SK-N-SH (cell line): ENCODE data around the gene AKT3. TPM values are rescaled to one million over a fixed set of nuclear protein-coding genes. Genes with fewer than 3 reads are reported as not detected.

ENCODE experiments used
- CTCF ChIA-PET: fragments of 300-600, 350-600 bp; formaldehyde crosslinking; extraction: SDS; loops from one replicate; lab custom pipeline; 2021; lab: Yijun Ruan, JAX
- POLR2A ChIA-PET: fragments of 350-600 bp; sonication (Branson Sonifier 250); formaldehyde crosslinking; extraction: SDS; loops from one replicate; lab custom pipeline; 2020; ENCODE audit warnings: antibody characterized with exemption, inconsistent platforms; lab: Yijun Ruan, JAX
- DNase-seq: peaks from one replicate; pipeline ENCODE4 v3.0.0; 2012
- H2AFZ ChIP-seq: fragments of 200-600 bp; sonication (generic); 2 replicates; pipeline ENCODE4 v1.8.1; 2016; ENCODE audit warnings: antibody characterized with exemption, mild to moderate bottlenecking, low read depth
- H3F3A ChIP-seq: fragments of 200-600 bp; sonication (generic); replicated peaks from 2 replicates; pipeline ENCODE3; 2016; ENCODE audit warnings: antibody characterized with exemption, mild to moderate bottlenecking; ENCODE audit not compliant: insufficient read depth
- H3K27ac ChIP-seq, 2 experiments: fragments of 200-500 bp in 1 of 2; fragments of 200-600 bp in 1 of 2; sonication (Bioruptor generic) in 1 of 2; sonication (generic), shearing (Covaris generic) in 1 of 2; 2 replicates each; pipeline versions ENCODE4 v1.5.1 to v1.6.1; 2014 to 2016; ENCODE audit warnings: low read depth in 2 of 2, inconsistent platforms in 1 of 2, low read length in 1 of 2, mild to moderate bottlenecking in 1 of 2, mixed read lengths in 1 of 2
- H3K27me3 ChIP-seq: fragments of 200-600 bp; sonication (generic), shearing (Covaris generic); 2 replicates; pipeline ENCODE4 v1.6.1; 2016; ENCODE audit warnings: mixed run types; ENCODE audit not compliant: insufficient read depth
- H3K36me3 ChIP-seq, 2 experiments: fragments of 200-500 bp in 1 of 2; fragments of 200-600 bp in 1 of 2; sonication (Bioruptor generic) in 1 of 2; sonication (generic) in 1 of 2; replicated peaks in 1 of 2; 2 replicates each; pipeline versions ENCODE3 to v1.5.1; 2014 to 2016; ENCODE audit warnings: low read length in 1 of 2, mild to moderate bottlenecking in 1 of 2; ENCODE audit not compliant: insufficient read depth in 2 of 2, control insufficient read depth in 1 of 2
- H3K4me1 ChIP-seq, 2 experiments: fragments of 200-500 bp in 1 of 2; fragments of 200-600 bp in 1 of 2; sonication (Bioruptor generic) in 1 of 2; sonication (generic), shearing (Covaris generic) in 1 of 2; 2 replicates each; pipeline versions ENCODE4 v1.5.1 to v1.6.1; 2014 to 2016; ENCODE audit warnings: low read depth in 1 of 2, low read length in 1 of 2, mixed run types in 1 of 2; ENCODE audit not compliant: insufficient read depth in 2 of 2, control insufficient read depth in 1 of 2
- H3K4me2 ChIP-seq: fragments of 200-600 bp; sonication (generic), shearing (Covaris generic); 2 replicates; pipeline ENCODE4 v1.6.1; 2017; ENCODE audit warnings: mixed run types
- H3K4me3 ChIP-seq, 2 experiments: fragments of 200-500 bp in 1 of 2; fragments of 200-600 bp in 1 of 2; sonication (Bioruptor generic) in 1 of 2; sonication (generic), shearing (Covaris generic) in 1 of 2; 2 replicates each; pipeline versions ENCODE4 v1.5.1 to v1.8.1; 2014 to 2016; ENCODE audit warnings: low read depth in 2 of 2, inconsistent platforms in 1 of 2, low read length in 1 of 2, mild to moderate bottlenecking in 1 of 2, mixed read lengths in 1 of 2, moderate library complexity in 1 of 2
- H3K79me2 ChIP-seq: fragments of 200-600 bp; sonication (generic); 2 replicates; pipeline ENCODE4 v1.8.1; 2017; ENCODE audit warnings: mild to moderate bottlenecking; ENCODE audit not compliant: insufficient read depth
- H3K9ac ChIP-seq: fragments of 200-600 bp; sonication (generic); 2 replicates; pipeline ENCODE4 v1.6.1; 2017; ENCODE audit warnings: mixed run types
- H3K9me2 ChIP-seq: fragments of 200-600 bp; sonication (generic); 2 replicates; pipeline ENCODE4 v1.6.1; 2017; ENCODE audit warnings: mixed run types
- H3K9me3 ChIP-seq: fragments of 200-600 bp; sonication (generic); 2 replicates; pipeline ENCODE4 v1.6.1; 2017; ENCODE audit warnings: mixed run types, mild to moderate bottlenecking, moderate library complexity
- H4K20me1 ChIP-seq: fragments of 200-600 bp; sonication (generic); 2 replicates; pipeline ENCODE4 v1.6.1; 2017; ENCODE audit warnings: mild to moderate bottlenecking, mixed run types; ENCODE audit not compliant: insufficient read depth
- CHD2 ChIP-seq: fragments of 150-350 bp; IDR thresholded peaks from 2 replicates; pipeline ENCODE4 v1.6.1; 2018; ENCODE audit warnings: low read length; ENCODE audit not compliant: partially characterized antibody
- ELF1 ChIP-seq: IDR thresholded peaks from 2 replicates; pipeline ENCODE4 v1.4.0; 2012
- EP300 ChIP-seq, 2 experiments: IDR thresholded peaks; 2 replicates each; pipeline versions ENCODE4 v1.4.0 to v1.6.1; 2012; ENCODE audit warnings: borderline replicate concordance in 1 of 2, low read depth in 1 of 2, low read length in 1 of 2
- FOSL2 ChIP-seq: IDR thresholded peaks from 2 replicates; pipeline ENCODE4 v1.4.0; 2012; ENCODE audit warnings: low read depth, mild to moderate bottlenecking, moderate library complexity, borderline replicate concordance
- FOXJ3 ChIP-seq: sonication (generic); formaldehyde crosslinking; IDR thresholded peaks from 2 replicates; pipeline ENCODE4 v1.5.1; 2020; ENCODE audit warnings: mild to moderate bottlenecking, missing genetic modification reagents
- GATA2 ChIP-seq: sonication (generic); formaldehyde crosslinking; IDR thresholded peaks from 2 replicates; pipeline ENCODE4 v1.5.0; 2020; ENCODE audit warnings: mild to moderate bottlenecking, missing genetic modification reagents
- JUND ChIP-seq: IDR thresholded peaks from 2 replicates; pipeline ENCODE4 v1.4.0; 2012
- MAX ChIP-seq: IDR thresholded peaks from 2 replicates; pipeline ENCODE4 v1.4.0; 2012; ENCODE audit warnings: low read depth
- MEF2A ChIP-seq: IDR thresholded peaks from 2 replicates; pipeline ENCODE4 v1.4.0; 2012; ENCODE audit warnings: low read depth, borderline replicate concordance
- MXI1 ChIP-seq: IDR thresholded peaks from 2 replicates; pipeline ENCODE4 v1.6.1; 2012; ENCODE audit warnings: mild to moderate bottlenecking, low read depth, low read length, improper control_type of control experiment
- NFIC ChIP-seq: IDR thresholded peaks from 2 replicates; pipeline ENCODE4 v1.4.0; 2012; ENCODE audit warnings: borderline replicate concordance
- NRF1 ChIP-seq: IDR thresholded peaks from 2 replicates; pipeline ENCODE4 v1.6.1; 2012; ENCODE audit warnings: low read depth, mild to moderate bottlenecking, low read length
- PBX3 ChIP-seq: IDR thresholded peaks from 2 replicates; pipeline ENCODE4; 2012
- RXRA ChIP-seq: IDR thresholded peaks from 2 replicates; pipeline ENCODE4 v1.4.0; 2012; ENCODE audit warnings: low read depth, mild to moderate bottlenecking, borderline replicate concordance
- SIN3A ChIP-seq: IDR thresholded peaks from 2 replicates; pipeline ENCODE4 v1.6.1; 2012; ENCODE audit warnings: low read depth, mild to moderate bottlenecking, low read length, moderate library complexity, borderline replicate concordance
- TAF1 ChIP-seq: IDR thresholded peaks from 2 replicates; pipeline ENCODE4 v1.6.1; 2012; ENCODE audit warnings: low read depth, mild to moderate bottlenecking, low read length, moderate library complexity, borderline replicate concordance
- TCF12 ChIP-seq: IDR thresholded peaks from 2 replicates; pipeline ENCODE4 v1.4.0; 2012
- TEAD4 ChIP-seq: IDR thresholded peaks from 2 replicates; pipeline ENCODE4 v1.4.0; 2012; ENCODE audit warnings: mild to moderate bottlenecking, borderline replicate concordance; ENCODE audit not compliant: insufficient read depth
- YY1 ChIP-seq: IDR thresholded peaks from 2 replicates; pipeline ENCODE4 v1.4.0; 2012; ENCODE audit warnings: low read depth, mild to moderate bottlenecking
- ZBTB33 ChIP-seq: IDR thresholded peaks from 2 replicates; pipeline ENCODE4 v1.4.0; 2012; ENCODE audit warnings: low read depth, borderline replicate concordance
- WGBS: methylation state at CpG from one replicate; pipeline ENCODE4 v1.1.6; 2017; ENCODE audit warnings: low lambda C conversion rate; 5-methylcytosine and 5-hydroxymethylcytosine counted together
- polyA plus RNA-seq, 3 experiments: library from polyadenylated mRNA; depleted of rRNA; stranded (reverse); fragments of >200 nt; gene quantifications; 2 replicates each; pipeline ENCODE4 v1.2.3, GENCODE V29; 2012
- TF ChIP-seq, protein P1 (sequence below): IDR thresholded peaks from 2 replicates; pipeline ENCODE4 v1.6.1; 2012; ENCODE audit warnings: mild to moderate bottlenecking, low read depth, low read length, moderate library complexity

Gene AKT3
- polyA plus RNA-seq, 1 of the 3 experiments (the other 2 are of a cell fraction), result 12.7 TPM

DNA sequence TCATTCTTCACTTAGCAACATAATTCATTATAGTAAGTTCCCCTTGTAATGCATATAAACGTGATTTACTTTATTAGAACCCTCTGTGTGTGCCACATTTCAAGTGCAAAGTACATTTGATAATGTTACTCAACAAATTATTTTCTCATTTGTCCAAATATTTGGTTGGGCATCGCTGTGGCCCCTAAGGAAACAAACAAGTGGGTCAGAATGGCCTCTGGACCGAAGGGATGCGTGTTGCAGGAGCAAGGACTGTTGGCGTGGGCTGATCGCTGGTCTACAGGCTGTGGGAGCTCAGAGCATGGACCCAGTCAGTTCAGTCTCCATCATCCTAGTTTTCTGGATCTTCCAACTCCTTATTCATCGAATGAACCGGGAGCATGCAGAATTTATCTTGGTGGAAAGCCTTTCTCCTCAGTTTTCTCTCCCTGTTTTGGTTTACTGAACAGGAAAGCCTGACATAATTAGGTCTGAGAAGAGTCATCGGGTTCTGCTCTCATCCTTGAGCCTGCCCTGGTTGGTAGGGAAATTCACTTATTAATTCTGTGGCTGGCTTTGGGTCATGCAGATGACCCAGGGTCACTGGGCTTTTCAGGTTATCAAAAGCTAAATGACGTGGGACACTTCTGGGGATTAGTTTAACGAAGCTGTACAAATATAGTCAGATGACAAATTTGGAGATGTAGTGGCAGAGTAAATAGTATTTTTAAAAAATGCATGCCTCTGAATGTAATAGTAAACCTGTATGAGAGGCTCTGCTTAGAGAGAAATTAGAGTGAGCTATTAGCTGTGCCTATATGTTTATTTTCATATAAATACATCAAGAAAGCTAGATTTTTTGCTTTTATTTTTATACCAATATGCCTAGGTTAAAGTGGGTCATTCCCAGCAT is 394.0 kb downstream of the AKT3 start:
- DNase-seq, result no peak
- Histone ChIP-seq H3K4me3 (no peak overlapping the region), H2AFZ (no peak overlapping the region), H3K9ac (no peak overlapping the region), H3F3A (no peaks in the 10 kb centered on the region), H3K79me2 (no peaks in the 10 kb centered on the region), H3K9me3 (no peaks in the 10 kb centered on the region), H3K9me2 (no peaks in the 10 kb centered on the region), H3K27ac (no peak overlapping the region), H3K4me2 (no peak overlapping the region), H3K27me3 (no peaks in the 10 kb centered on the region), H3K36me3 (peaks cover 4 to 28% of the 10 kb centered on the region in 2 experiments), H3K4me1 (no peaks in the 10 kb centered on the region), H4K20me1 (no peaks in the 10 kb centered on the region)
- ChIA-PET POLR2A (no interaction called here), CTCF (no interaction called here)
- TF ChIP-seq CHD2, result no peak
- TF ChIP-seq, protein P1, sequence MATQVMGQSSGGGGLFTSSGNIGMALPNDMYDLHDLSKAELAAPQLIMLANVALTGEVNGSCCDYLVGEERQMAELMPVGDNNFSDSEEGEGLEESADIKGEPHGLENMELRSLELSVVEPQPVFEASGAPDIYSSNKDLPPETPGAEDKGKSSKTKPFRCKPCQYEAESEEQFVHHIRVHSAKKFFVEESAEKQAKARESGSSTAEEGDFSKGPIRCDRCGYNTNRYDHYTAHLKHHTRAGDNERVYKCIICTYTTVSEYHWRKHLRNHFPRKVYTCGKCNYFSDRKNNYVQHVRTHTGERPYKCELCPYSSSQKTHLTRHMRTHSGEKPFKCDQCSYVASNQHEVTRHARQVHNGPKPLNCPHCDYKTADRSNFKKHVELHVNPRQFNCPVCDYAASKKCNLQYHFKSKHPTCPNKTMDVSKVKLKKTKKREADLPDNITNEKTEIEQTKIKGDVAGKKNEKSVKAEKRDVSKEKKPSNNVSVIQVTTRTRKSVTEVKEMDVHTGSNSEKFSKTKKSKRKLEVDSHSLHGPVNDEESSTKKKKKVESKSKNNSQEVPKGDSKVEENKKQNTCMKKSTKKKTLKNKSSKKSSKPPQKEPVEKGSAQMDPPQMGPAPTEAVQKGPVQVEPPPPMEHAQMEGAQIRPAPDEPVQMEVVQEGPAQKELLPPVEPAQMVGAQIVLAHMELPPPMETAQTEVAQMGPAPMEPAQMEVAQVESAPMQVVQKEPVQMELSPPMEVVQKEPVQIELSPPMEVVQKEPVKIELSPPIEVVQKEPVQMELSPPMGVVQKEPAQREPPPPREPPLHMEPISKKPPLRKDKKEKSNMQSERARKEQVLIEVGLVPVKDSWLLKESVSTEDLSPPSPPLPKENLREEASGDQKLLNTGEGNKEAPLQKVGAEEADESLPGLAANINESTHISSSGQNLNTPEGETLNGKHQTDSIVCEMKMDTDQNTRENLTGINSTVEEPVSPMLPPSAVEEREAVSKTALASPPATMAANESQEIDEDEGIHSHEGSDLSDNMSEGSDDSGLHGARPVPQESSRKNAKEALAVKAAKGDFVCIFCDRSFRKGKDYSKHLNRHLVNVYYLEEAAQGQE, result no peak
- no peak for TF ChIP-seq NFIC
- no peak for TF ChIP-seq TEAD4
- 96% methylated on average over 11 of the region's 11 CpGs for WGBS

GRCh38 chr1:243454328-243454997 is 395.6 kb downstream of the AKT3 start:
- no peak for DNase-seq
- Histone ChIP-seq H4K20me1 (no peaks in the 10 kb centered on the region), H3K27ac (no peak overlapping the region), H3K9me3 (no peaks in the 10 kb centered on the region), H2AFZ (no peak overlapping the region), H3K36me3 (peaks cover 4 to 17% of the 10 kb centered on the region in 2 experiments), H3K9me2 (no peaks in the 10 kb centered on the region), H3K9ac (no peak overlapping the region), H3K4me2 (no peak overlapping the region), H3K27me3 (no peaks in the 10 kb centered on the region), H3K79me2 (no peaks in the 10 kb centered on the region), H3F3A (no peaks in the 10 kb centered on the region), H3K4me1 (no peaks in the 10 kb centered on the region), H3K4me3 (no peak overlapping the region)
- CTCF ChIA-PET, result no interaction called here
- POLR2A ChIA-PET, result no interaction called here
- WGBS, result 95% methylated on average over 17 of the region's 17 CpGs
- no peak for TF ChIP-seq JUND
- TF ChIP-seq MEF2A, result no peak
- TF ChIP-seq ZBTB33, result no peak
- no peak for TF ChIP-seq TEAD4
- TF ChIP-seq SIN3A, result no peak
- no peak for TF ChIP-seq YY1
- no peak for TF ChIP-seq FOXJ3 (CRISPR knock-in tag)
- no peak for TF ChIP-seq PBX3
- TF ChIP-seq EP300 (IDR thresholded peaks at IDR 0.05; ENCODE audit: borderline replicate concordance in 1 of 2, low read depth in 1 of 2, low read length in 1 of 2), result no peak
- no peak for TF ChIP-seq TCF12
- TF ChIP-seq TAF1, result no peak
- TF ChIP-seq MAX, result no peak
- no peak for TF ChIP-seq FOSL2
- no peak for TF ChIP-seq ELF1
- TF ChIP-seq NRF1, result no peak
- no peak for TF ChIP-seq MXI1
- no peak for TF ChIP-seq GATA2 (CRISPR knock-in tag)
- no peak for TF ChIP-seq CHD2
- no peak for TF ChIP-seq RXRA
